HT1080 (cell line): ENCODE results near the gene MEIG1. TPM values are rescaled to one million over a fixed set of nuclear protein-coding genes. Genes with fewer than 3 reads are reported as not detected.
"Not testable (repeated sequence)": the region's sequence is repeated elsewhere in the genome, so short reads cannot be mapped to it uniquely, and the experiment has no call there.

Experiments
- DNase-seq: peaks from one replicate; pipeline ENCODE4 v3.0.0-alpha.2; 2015; ENCODE audit warnings: low read depth
- total RNA-seq: library from RNA; depleted of rRNA; stranded (reverse); fragments of >200 nt; shearing (Covaris generic); gene quantifications from 2 replicates; pipeline ENCODE4 v1.2.3, GENCODE V29; 2014

The MEIG1 gene
- total RNA-seq, 1 experiment from 2014 or later = not detected

DNA sequence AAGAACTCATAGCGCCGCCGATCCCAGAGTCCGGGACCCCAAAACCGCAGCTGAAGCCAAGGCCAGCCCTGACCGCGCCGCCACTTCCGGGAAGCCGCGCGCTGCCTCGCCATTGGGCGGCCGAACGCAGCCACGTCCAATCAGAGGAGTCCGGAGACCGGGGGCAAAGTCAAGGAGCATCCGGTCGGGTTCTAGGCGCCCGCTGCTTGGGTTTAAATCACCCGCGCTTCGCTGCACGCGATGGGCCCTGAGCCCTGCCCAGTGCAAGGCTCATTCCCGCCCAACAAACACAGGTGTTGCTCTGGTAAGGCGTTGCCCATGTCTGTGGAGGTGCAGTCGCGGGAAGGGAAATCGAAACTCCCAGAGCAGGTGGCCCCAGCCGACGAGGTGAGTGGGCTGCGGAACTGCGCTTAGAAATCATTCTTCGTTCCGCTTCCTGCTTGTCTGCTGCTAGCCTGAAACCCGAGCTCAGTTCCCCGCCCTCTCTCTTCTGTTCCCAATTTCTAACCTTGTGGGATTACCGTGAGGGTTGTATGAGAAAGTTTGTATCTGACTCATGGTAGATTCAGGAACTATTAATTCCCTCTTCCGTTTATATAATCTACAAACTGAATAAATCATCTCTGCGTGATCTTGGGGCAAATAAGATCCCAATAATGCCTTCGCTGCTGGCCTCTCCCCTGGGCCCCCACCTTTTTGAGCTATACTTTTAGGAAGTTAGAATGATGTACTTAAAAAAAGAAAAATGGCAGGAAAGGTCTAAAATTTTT, 5.0 kb upstream of the MEIG1 start, which contains the start of gene DCLRE1C:
TSS of gene DCLRE1C (minus strand) at position 96 of the 770 bp plus-strand sequence. CDS start at position 10, 86 bp downstream.
- peak; percentile 89 for DNase-seq

DNA sequence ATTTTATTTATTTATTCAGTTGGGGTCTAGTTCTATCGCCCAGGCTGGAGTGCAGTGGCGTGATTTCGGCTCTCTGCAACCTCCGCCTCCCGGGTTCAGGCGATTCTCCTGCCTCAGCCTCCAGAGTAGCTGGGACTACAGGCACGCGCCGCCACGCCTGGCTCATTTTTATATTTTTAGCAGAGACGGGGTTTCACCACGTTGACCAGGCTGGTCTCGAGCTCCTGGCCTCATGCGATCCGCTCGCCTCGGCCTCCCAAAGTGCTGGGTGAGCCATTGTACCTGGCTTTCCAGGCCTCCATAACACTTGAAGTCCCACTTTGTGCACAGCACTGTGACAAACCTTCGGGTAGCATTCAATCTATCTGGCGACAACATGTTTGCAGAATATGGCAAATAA, 4.3 kb upstream of the MEIG1 start:
- no peak for DNase-seq

DNA sequence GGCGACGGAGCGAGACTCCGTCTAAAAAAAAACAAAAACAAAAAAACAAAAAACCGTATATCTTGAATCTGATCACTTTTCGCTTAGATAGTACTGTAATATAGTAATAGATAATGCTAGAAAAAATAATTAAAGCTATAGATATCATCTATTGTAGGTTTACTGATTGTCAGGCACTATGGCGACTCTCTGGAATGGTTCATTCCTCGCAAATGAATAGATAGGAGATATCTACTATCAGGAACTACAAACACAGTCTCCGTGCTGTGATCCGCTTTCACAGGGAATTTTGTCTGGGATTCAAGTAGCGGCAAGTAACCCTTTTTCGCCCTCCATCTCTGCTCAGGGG, 342 bp upstream of the MEIG1 start:
- DNase-seq = no peak

DNA sequence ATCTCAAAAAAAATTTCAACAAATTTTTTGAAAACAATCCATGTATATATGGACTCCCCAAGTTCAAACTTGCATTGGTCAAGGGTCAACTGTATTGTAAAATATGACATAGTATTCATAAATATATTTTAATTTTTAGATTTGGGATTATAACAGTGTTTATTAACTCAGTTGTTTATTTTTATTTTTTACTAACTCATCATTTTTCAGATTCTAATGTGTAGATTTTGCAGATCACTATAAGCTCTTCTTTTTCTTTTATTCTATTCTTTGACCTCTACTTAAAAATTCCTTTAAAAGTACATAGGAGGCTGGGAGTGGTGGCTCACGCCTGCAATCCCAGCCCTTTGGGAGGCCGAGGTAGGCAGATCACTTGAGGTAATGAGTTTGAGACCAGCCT, 8.7 kb downstream of the MEIG1 start:
- no peak for DNase-seq

DNA sequence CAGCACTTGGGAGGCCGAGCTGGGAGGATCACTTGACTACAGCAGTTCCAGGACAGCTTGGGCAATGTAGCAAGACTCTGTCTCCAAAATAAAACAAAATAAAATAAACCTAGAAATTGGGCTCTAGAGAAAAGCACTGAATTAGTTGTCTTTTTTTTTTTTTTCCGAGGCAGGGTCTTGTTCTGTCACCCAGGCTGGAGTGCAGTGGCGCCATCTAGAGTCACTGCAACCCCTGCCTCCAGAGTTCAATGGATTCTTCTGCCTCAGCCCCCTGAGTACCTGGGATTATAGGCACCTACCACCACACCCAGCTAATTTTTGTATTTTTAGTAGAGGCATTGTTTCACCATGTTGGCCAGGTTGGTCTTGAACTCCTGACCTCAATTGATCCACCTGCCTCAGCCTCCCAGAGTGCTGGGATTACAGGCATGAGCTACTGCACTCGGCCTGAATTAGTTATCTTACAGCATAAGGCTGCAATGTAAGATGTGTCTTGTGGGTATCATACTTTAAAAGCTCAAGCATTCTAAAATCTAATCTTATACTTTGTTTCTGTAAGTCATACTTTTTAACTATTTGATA, 12.8 kb downstream of the MEIG1 start:
- peak; percentile 47 for DNase-seq

DNA sequence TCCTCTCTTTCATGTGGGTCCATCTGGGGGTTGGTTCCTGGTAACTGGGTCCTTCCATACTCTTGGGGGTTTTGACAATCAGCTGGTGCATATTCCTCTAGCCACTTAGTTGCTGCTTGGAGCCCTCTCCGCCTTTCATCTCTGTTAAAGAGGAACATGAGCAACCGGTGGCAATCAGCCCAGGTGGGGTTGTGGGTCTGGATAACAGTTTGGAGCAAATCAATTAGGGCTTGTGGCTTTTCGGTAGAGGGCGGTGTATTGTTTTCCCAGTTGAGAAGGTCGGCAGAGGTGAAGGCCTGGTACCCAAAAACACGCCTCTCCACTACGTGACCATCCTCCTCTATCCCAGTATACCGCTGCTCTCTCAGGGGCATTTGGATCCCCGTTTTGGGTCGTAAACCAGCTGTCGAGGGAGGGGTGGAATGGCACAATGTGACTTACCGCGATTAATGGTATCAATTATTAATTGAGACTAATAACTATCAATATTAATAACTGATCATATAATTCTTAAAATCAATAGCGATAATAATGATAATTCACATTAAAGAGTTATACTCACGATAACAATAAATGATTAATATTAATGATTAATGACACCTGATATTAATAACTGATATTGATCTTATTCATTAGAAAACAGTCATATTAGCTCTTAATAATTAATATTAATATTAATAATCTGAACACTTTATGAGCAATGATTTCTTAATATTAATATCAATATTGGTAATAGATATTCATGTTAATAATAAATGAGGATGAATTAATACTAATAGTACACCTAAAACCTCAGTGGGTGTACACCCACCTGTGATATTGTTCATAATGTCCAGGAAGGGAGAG, 15.2 kb downstream of the MEIG1 start:
- DNase-seq = not testable (repeated sequence)

DNA sequence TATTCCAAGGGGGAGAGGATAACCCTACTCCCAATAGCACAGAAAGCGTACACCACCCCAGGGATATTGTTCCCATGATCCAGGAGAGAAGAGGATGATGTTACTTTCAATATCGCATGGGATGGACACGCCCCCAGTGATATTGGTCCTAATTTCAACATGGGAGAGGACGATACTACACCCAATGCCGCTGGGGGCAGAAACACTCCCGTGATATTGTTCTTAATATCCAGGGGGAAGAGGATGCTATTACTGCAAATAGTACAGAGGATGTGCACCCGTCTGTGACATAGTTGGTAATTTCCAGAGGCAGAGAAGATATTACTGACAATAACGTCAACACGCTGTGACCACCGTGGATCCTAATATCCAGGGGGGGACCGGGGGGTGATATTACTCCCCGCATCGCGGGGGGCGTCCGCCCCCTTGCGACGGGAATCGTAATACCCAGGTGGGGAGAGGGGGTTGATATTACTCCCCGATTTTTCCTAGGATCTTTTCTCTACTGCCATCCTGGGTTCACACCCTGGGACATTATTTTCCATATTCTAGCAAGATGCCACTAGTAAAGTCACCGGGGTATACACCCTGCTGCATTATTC, 16.6 kb downstream of the MEIG1 start:
- DNase-seq = peak; percentile 41

DNA sequence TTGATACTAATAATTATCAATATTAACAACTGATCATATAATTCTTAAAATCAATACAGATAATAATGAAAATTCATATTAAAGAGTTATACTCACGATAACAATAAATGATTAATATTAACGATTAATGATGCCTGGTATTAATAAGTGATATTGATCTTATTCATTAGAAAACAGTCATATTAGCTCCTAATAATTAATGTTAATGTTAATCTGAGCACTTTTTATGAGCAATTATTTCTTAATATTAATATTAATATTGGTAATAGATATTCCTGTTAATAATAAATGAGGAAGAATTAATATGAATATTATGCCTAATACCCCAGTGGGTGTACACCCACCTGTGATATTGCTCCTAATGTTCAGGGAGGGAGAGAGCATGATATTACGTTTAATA, 23.6 kb downstream of the MEIG1 start:
- DNase-seq = no peak

DNA sequence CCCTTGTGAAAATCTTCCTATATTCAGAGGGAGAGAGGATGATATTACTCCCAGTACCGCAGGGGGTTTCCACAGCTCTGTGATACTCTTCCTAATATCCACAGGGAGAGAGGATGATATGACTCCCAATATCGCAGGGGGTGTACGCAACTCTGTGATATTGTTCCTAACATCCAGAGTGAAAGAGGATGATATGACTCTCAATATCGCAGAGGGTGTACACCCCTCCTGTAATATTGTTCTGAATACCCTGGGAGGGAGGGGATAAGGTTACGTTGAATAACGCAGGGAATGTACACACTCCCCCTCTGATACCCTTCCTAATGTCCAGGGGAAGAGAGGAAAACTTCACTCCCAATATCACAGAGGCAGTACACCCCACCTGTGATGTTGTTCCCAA, 30.4 kb downstream of the MEIG1 start:
- not testable (repeated sequence) for DNase-seq

DNA sequence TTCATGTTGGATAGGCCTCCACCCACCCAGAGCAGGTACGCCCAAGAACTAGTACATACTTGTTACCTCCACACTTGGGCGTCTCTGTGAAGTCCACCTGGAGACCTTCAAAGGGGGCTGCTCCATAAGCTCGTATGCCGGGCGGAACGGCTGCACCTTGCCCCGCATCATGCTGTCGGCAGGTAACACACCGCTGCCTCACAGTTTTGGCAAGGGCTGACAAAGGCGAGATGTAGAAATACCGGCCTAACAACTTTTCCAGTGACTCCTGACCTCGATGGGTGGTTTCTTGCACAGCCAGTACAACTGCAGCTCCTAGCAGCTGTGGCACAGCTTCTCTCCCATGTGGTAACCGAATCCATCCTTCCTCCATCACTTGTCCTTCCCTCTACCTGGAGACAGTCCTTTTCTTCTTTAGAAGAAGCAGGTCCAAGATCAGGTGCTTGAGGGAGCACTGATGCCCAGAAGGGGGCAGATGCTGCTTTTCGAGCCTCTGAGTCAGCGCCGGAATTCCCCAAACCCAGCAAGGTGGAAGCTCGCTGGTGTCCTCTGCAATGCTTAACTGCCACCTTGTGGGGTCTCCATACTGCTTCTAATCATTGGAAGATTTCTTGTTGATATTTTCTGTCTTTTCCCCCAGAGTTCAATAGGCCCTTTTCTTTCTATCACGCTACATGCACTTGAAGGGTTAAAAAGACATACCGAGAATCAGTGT, 32.0 kb downstream of the MEIG1 start:
- DNase-seq = peak; percentile 21

DNA sequence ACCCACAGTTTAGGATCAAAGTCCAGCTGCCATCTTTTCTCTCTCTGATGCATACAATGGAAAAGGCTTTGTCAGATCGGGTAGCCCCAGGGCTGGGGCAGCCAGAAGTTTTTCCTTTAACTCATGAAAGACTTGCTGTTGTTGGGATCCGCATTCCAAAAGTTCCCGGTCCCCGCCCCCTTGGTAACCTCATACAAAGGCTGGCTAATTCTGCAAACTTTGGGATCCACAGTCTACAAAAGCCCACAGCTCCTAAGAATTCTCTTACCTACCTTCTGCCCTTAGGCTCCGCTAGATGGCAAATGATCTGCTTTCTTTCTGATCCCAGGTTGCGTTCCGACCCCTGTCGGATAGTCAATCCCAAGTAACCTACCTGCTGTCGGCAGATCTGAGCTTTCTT, 33.1 kb downstream of the MEIG1 start:
- not testable (repeated sequence) for DNase-seq

DNA sequence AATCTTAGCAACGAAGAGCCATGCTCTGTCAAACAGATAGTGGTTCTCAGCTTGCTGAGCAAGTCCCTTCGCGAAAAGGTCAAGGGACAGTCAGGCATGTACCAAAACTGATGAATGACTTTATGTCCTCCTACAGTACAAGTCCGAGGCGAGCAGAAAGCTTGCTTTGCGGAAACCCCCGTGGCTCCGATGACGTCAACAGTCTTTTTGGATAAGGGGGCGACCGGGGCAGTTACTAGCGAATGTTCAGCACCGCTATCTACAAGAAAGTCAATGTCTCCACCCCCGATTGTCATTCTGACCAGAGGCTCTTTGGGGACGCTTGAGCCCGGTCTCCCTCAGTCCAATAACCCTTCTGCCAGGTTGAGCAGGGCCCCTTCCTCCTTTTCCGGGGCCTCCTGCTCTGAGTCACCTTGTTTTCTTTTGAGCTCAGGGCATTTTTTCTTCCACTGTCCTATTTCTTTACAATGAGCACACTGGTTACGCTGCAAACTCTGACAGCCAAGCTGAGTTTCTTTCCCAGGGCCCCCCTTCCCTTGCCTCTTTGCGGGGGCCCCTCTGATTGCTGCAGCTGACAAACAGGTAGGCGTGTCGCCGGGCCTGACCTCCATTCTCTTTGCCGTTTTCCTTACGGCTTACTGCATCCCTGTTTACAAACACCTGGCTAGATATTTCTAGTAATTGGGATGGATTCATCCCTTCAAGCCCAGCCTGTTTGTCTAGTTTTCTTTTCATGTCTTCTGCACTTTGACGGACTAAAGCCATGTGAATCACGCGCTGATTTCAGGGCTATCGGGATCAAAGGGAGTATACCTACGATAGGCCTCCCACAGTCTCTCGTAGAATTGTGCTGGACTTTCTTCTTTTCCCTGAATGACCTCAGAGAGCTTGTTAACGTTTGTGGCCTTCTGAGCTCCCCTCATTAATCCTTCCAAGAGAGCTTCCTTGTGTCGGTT, 34.6 kb downstream of the MEIG1 start:
- DNase-seq = not testable (repeated sequence)

DNA sequence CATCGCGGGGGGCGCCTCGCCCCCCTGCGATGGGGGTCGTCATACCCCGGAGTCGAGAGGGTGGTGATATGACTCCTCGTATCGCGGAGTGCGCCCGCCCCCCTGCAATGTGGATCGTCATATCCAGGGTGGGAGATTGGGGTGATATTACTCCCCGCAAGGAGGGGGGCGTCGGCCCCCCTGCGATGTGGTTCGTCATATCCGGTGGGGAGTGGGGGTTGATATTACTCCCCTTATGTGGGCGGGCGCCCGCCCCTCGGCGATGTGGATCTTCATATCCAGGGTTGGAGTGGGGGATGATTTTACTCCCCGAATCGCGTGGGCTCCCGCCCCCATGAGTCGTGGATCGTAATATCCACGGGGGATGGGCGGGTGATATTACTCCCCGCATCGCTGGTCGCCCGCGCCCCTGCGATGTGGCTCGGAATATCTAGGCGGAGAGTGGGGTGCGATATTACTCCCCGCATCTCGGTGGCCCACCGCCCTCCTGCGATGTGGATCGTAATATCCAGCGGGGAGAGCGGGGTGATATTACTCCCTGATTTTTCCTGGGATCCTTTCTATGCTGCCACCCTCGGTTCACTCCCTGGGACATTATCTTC, 36.9 kb downstream of the MEIG1 start:
- no peak for DNase-seq

DNA sequence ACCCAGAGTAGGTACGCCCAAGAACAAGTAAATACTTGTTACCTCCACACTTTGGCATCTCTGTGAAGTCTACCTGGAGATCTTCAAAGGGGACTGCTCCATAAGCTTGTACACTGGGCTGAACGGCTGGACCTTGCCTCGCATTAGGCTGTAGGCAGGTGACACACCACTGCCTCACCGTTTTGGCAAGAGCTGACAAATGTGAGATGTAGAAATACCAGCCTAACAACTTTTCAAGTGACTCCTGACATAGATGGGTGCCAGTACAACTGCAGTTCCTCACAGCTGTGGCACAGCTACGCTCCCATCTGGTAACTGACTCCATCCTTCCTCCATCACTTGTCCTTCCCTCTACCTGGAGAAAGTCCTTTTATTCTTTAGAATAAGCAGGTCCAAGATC, 54.3 kb downstream of the MEIG1 start:
- not testable (repeated sequence) for DNase-seq

DNA sequence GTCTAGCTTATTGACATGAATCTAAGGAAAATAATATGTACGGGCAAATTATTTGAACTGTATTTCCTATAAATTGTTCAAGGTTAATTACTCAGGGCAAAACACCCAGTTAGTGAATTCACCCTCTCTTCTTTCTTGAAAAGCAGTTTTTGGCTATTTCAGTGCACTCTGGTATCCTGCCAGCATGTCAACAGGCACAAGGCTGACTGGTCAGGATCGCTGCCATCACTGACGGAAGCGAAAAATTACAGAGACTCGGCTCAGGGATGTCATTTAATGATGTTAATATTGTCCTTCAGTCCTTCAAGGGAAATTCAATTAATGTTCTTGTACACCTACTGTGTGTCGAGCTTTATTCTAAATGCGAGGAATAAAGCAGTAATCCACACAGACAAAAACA, 56.3 kb downstream of the MEIG1 start:
- DNase-seq = no peak

DNA sequence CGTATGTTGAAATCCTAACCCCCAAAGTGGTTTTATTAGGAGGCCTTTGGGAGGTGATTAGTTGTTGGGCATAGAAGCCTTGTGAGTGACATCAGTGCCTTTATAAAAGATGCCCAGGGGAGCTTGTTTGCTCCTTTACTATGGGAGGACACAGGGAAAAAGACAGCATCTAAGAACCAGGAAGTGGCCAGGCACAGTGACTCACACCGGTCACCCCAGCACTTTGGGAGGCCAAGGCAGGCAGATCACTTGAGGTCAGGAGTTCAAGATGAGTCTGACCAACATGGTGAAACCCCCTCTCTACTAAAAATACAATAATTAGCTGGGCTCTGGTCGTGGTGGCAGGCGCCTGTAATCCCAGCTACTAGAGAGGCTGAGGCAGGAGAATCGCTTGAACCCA, 61.8 kb downstream of the MEIG1 start:
- DNase-seq = peak; percentile 46
